ENCODE measurements around the gene SMAD6. TPM values are rescaled to one million over a fixed set of nuclear protein-coding genes. Genes with fewer than 3 reads are reported as not detected.
A peak's percentile ranks its signal among the peaks of the same experiment; 100 is the strongest.
"Not testable (repeated sequence)": the region's sequence is repeated elsewhere in the genome, so short reads cannot be mapped to it uniquely, and the experiment has no call there.

The SMAD6 gene
- total RNA-seq, 1 experiment from 2014 or later: 2.0 TPM

GRCh38 chr15:66675446-66675845 is 26.6 kb upstream of the SMAD6 start:
- DNase-seq (ENCODE audit: low read depth): peak; percentile 12

- no peak for DNase-seq (ENCODE audit: low read depth)
Measured at GRCh38 chr15:66677336-66677735, 24.7 kb upstream of the SMAD6 start.

- DNase-seq (ENCODE audit: low read depth): no peak
Measured at GRCh38 chr15:66679061-66679656, 22.9 kb upstream of the SMAD6 start.

- DNase-seq (ENCODE audit: low read depth): no peak
Measured at GRCh38 chr15:66679657-66680108, 22.4 kb upstream of the SMAD6 start.

- no peak for DNase-seq (ENCODE audit: low read depth)
Measured at GRCh38 chr15:66680502-66680901, 21.5 kb upstream of the SMAD6 start.

GRCh38 chr15:66681395-66681794 is 20.6 kb upstream of the SMAD6 start:
- no peak for DNase-seq (ENCODE audit: low read depth)

- no peak for DNase-seq (ENCODE audit: low read depth)
Measured at GRCh38 chr15:66682246-66682645, 19.8 kb upstream of the SMAD6 start.

GRCh38 chr15:66682865-66683264 is 19.2 kb upstream of the SMAD6 start:
- DNase-seq (ENCODE audit: low read depth): peak; percentile 21

- DNase-seq (ENCODE audit: low read depth): no peak
Measured at GRCh38 chr15:66684136-66684681, 17.8 kb upstream of the SMAD6 start.

GRCh38 chr15:66685638-66686150 is 16.3 kb upstream of the SMAD6 start:
- no peak for DNase-seq (ENCODE audit: low read depth)

- DNase-seq (ENCODE audit: low read depth): not testable (repeated sequence)
Measured at GRCh38 chr15:66690912-66691311, 11.1 kb upstream of the SMAD6 start.

- DNase-seq (ENCODE audit: low read depth): no peak
Measured at GRCh38 chr15:66691727-66692126, 10.3 kb upstream of the SMAD6 start.

GRCh38 chr15:66692391-66692790 is 9.6 kb upstream of the SMAD6 start:
- DNase-seq (ENCODE audit: low read depth): no peak

GRCh38 chr15:66692808-66693596 is 9.0 kb upstream of the SMAD6 start:
- no peak for DNase-seq (ENCODE audit: low read depth)

- DNase-seq (ENCODE audit: low read depth): no peak
Measured at GRCh38 chr15:66696770-66697169, 5.3 kb upstream of the SMAD6 start.

GRCh38 chr15:66698318-66698961 is 3.6 kb upstream of the SMAD6 start:
- peak; percentile 77 for DNase-seq (ENCODE audit: low read depth)

- no peak for DNase-seq (ENCODE audit: low read depth)
Measured at GRCh38 chr15:66698971-66699370, 3.1 kb upstream of the SMAD6 start.

- peak; percentile 10 for DNase-seq (ENCODE audit: low read depth)
Measured at GRCh38 chr15:66700412-66700801, 1.6 kb upstream of the SMAD6 start.

- peak; percentile 96 for DNase-seq (ENCODE audit: low read depth)
Measured at GRCh38 chr15:66700802-66701421, 1.1 kb upstream of the SMAD6 start.

GRCh38 chr15:66701422-66702034 is 508 bp upstream of the SMAD6 start:
- DNase-seq (ENCODE audit: low read depth): peak; percentile 73

GRCh38 chr15:66702787-66703539 is 927 bp downstream of the SMAD6 start:
- peak; percentile 31 for DNase-seq (ENCODE audit: low read depth)
